Parathyroid adenoma (tissue), 2 donors: ENCODE data around the gene PLXNA2.

Experiments used
- H2AFZ ChIP-seq: fragments of 300-600 bp; sonication (generic); one replicate; pipeline ENCODE4 v1.7.0; 2017; ENCODE audit warnings: antibody characterized with exemption, mild to moderate bottlenecking
- H3K27ac ChIP-seq: fragments of 300-600 bp; sonication (generic); one replicate; pipeline ENCODE4 v1.7.0; 2017
- H3K27me3 ChIP-seq: fragments of 300-600 bp; sonication (generic); one replicate; pipeline ENCODE4 v1.7.0; 2017; ENCODE audit warnings: low read length; ENCODE audit not compliant: control insufficient read depth, insufficient read depth
- H3K36me3 ChIP-seq: fragments of 300-600 bp; sonication (generic); one replicate; pipeline ENCODE4 v1.7.0; 2017; ENCODE audit warnings: low read length; ENCODE audit not compliant: control insufficient read depth, insufficient read depth
- H3K4me1 ChIP-seq: fragments of 300-600 bp; sonication (generic); one replicate; pipeline ENCODE4 v1.7.0; 2017; ENCODE audit warnings: control low read depth
- H3K4me2 ChIP-seq: fragments of 300-600 bp; sonication (generic); one replicate; pipeline ENCODE4 v1.7.0; 2017; ENCODE audit warnings: low read length
- H3K4me3 ChIP-seq: fragments of 300-600 bp; sonication (generic); one replicate; pipeline ENCODE4 v1.7.0; 2017; ENCODE audit warnings: low read depth, low read length
- H3K79me2 ChIP-seq: fragments of 300-600 bp; sonication (generic); one replicate; pipeline ENCODE4 v1.7.0; 2017; ENCODE audit warnings: control low read depth
- H3K9ac ChIP-seq: fragments of 300-600 bp; sonication (generic); one replicate; pipeline ENCODE4 v1.7.0; 2017; ENCODE audit warnings: mild to moderate bottlenecking
- H3K9me3 ChIP-seq: fragments of 300-600 bp; sonication (generic); one replicate; pipeline ENCODE4 v1.7.0; 2017; ENCODE audit warnings: low read length; ENCODE audit not compliant: control insufficient read depth
- TF ChIP-seq, protein P1 (sequence below): fragments of 300-600 bp; sonication (generic); IDR thresholded peaks from one replicate; pipeline ENCODE4 v1.7.0; 2017; ENCODE audit warnings: antibody characterized with exemption, mild to moderate bottlenecking
- donor health status: primary hyperparathyroidism.

The PLXNA2 gene

DNA sequence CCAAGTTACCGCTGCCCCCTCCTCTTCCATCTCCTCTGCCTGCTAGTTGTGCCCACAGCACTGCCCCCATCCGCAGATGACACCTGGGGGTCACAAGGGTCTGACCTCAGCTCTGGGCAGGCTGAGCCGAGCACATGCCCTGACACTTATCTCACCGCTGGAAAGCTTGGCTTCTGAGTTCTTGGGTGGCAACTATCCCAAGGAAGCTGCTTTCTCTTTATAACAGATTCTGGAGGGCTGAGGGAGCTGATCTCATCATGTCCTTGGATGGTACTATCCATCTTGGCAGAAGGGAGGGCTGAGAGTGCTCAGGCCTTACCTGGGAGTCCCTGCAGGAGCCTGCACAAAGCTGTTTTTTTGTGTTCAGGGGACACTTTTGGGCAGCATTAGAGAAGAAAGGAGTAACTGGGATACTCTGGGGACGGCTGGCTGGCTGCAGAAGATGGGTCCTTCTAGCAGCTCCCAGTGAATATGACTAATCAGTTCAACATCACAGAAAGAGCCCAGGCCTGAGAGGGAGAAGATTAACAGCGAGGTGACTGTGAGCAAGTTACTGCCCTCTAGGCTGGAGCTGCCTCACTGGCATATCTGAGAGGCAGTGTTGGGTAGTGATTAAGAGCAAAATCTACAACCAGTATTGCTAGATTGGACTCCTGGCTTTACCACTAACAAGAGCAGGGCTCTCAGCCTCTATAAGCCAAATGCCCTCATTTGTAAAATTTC, 71.6 kb downstream of the PLXNA2 start:
- Histone ChIP-seq H3K4me1 (no peaks in the 10 kb centered on the region), H3K27me3 (no peaks in the 10 kb centered on the region), H3K27ac (no peak overlapping the region), H2AFZ (no peak overlapping the region), H3K9me3 (no peaks in the 10 kb centered on the region), H3K79me2 (no peaks in the 10 kb centered on the region), H3K9ac (no peak overlapping the region), H3K36me3 (no peaks in the 10 kb centered on the region), H3K4me3 (no peak overlapping the region), H3K4me2 (no peak overlapping the region)
- TF ChIP-seq, protein P1, sequence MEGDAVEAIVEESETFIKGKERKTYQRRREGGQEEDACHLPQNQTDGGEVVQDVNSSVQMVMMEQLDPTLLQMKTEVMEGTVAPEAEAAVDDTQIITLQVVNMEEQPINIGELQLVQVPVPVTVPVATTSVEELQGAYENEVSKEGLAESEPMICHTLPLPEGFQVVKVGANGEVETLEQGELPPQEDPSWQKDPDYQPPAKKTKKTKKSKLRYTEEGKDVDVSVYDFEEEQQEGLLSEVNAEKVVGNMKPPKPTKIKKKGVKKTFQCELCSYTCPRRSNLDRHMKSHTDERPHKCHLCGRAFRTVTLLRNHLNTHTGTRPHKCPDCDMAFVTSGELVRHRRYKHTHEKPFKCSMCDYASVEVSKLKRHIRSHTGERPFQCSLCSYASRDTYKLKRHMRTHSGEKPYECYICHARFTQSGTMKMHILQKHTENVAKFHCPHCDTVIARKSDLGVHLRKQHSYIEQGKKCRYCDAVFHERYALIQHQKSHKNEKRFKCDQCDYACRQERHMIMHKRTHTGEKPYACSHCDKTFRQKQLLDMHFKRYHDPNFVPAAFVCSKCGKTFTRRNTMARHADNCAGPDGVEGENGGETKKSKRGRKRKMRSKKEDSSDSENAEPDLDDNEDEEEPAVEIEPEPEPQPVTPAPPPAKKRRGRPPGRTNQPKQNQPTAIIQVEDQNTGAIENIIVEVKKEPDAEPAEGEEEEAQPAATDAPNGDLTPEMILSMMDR, result no peak

DNA sequence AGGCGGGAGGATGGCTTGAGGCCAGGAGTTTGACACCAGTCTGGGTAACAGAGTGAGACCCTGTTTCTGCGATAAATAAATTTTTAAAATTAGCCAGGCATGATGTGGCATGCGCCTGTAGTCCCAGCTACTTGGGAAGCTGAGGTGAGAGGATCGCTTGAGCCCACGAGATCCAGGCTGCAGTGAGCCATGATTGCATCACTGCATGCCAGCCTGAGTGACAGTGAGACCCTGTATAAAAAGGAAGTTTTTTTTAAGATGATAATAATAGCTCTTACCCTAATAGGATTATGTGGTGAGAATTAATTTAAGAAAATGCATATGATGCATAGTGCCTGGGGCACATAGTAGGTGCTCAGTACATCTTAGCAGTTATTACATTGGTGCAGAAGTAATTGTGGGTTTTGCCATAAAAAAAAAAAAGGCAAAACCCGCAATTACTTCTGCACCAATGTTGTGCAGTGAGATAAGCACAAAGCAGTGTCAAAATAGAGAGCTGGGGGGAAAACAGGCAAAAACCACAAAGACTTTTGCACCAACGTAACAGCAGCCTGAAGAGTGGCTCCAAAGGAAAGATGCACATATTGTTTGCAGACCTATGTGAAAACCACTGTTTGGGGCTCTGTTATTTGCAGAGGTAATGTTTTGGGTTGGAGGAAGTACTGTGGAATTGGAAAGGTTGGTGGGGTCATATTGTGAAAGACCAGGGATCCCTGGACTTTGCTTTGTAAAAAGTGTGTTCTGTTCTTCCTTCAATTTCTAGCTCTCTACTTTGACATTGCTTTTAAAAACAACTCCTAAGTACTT, 72.4 kb downstream of the PLXNA2 start:
- H3K4me1 ChIP-seq, result no peaks in the 10 kb centered on the region
- no peaks in the 10 kb centered on the region for H3K79me2 ChIP-seq

DNA sequence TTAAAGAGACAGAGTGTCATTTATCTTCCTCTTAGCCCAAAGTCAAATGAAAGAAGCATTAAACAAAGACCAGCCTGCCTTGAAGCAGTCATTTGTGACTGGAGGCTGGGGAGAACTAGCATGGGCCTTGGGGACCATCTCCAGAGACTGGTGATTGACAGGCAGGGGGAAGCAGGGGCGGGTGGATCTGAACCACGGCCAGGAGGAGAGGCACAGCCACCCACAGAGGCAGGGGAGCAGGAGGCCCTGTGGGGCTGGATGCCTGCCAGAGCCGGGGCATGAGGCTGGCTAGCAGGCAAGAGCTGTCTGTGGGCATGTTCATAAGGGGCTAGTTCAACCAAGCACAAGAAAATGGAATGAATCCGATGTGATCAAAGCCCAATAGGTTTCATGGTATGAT, 73.9 kb downstream of the PLXNA2 start:
- Histone ChIP-seq H3K79me2 (no peaks in the 10 kb centered on the region), H3K9ac (no peak overlapping the region), H3K4me2 (no peak overlapping the region), H2AFZ (no peak overlapping the region), H3K27ac (no peak overlapping the region), H3K4me1 (no peaks in the 10 kb centered on the region), H3K4me3 (no peak overlapping the region), H3K27me3 (no peaks in the 10 kb centered on the region), H3K36me3 (no peaks in the 10 kb centered on the region), H3K9me3 (no peaks in the 10 kb centered on the region)
- TF ChIP-seq, protein P1, result no peak

More for the DNA sequence above, 72.4 kb downstream of the PLXNA2 start:
- no peak overlapping the region for H2AFZ ChIP-seq
- no peaks in the 10 kb centered on the region for H3K9me3 ChIP-seq
- H3K4me3 ChIP-seq, result no peak overlapping the region
- no peak overlapping the region for H3K9ac ChIP-seq
- TF ChIP-seq, protein P1, result no peak
- H3K27ac ChIP-seq, result no peak overlapping the region
- H3K36me3 ChIP-seq, result no peaks in the 10 kb centered on the region
- no peaks in the 10 kb centered on the region for H3K27me3 ChIP-seq
- no peak overlapping the region for H3K4me2 ChIP-seq

DNA sequence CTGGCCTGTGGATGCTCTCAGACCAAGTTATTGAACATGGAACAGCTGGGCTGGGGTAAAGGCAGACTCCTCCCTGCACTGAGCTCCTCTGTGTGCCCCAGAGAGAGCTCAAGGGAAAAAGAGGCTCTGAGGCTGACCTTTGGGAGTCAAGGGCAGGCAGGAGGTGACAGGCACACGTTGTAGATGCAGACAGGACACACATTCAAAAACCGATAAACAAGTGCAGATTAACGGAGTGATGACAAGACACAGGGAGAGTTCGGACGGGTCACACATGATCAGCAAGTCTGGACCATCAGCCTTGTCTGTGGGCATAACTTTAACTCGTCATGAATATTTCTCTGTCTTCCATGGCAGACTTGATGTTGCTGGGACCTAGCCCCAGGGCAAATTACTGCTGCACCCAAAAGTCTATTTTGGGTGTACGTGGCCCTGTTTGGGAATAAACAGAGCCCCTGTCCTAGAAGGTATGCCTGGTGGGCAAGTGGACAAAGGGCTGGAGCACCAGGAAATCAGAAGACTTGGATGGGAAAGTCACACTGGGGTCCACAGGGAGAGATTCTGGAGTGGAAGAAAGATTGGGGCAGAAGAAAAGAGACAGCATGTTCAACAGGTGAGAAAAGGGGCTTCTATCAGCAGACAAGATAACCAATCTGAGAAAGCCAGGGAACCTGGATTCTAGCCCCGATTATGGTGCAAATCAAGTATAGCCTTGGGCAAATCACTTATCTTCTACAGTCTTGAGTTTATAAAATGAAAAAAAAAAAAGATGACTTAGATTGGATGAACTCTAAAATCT, 74.9 kb downstream of the PLXNA2 start:
- Histone ChIP-seq H3K4me2 (no peak overlapping the region), H3K79me2 (no peaks in the 10 kb centered on the region), H3K4me1 (no peaks in the 10 kb centered on the region), H3K36me3 (no peaks in the 10 kb centered on the region), H3K27me3 (no peaks in the 10 kb centered on the region), H3K9me3 (no peaks in the 10 kb centered on the region), H3K9ac (no peak overlapping the region), H3K4me3 (no peak overlapping the region), H2AFZ (no peak overlapping the region), H3K27ac (no peak overlapping the region)
- TF ChIP-seq, protein P1, result no peak
